A549 (cell line): ENCODE measurements around the gene USP9X. TPM values are rescaled to one million over a fixed set of nuclear protein-coding genes. Genes with fewer than 3 reads are reported as not detected.

ENCODE experiments used
- ATAC-seq, 2 experiments: fragments of 200-7000 bp in 1 of 2; fragments of >200 bp in 1 of 2; cut with Nextera tagmentation in 1 of 2; cut with Tn5 transposase in 1 of 2; 3 replicates each; pipeline versions ENCODE4 v1.8.0 to v1.9.1; 2018 to 2020; ENCODE audit warnings: mild to moderate bottlenecking in 1 of 2, moderate library complexity in 1 of 2
- CTCF ChIA-PET: fragments of 300-600 bp; sonication (Branson Sonifier 250); formaldehyde crosslinking; extraction: SDS; loops from one replicate; lab custom pipeline; 2021; ENCODE audit warnings: antibody characterized with exemption, inconsistent platforms; lab: Yijun Ruan, JAX
- POLR2A ChIA-PET: fragments of 350-600 bp; formaldehyde crosslinking; extraction: SDS; loops from one replicate; lab custom pipeline; 2021; ENCODE audit warnings: antibody characterized with exemption, inconsistent platforms; lab: Yijun Ruan, JAX
- DNase-seq, 2 experiments: peaks; one replicate each; pipeline versions ENCODE4 v3.0.0 to v3.0.0-alpha.2; 2011 to 2016; ENCODE audit warnings: low read depth in 1 of 2, low spot score in 1 of 2
- FAIRE-seq: peaks from 2 replicates; lab custom pipeline; 2011; peaks lifted over from hg19 to GRCh38; lab: Jason Lieb, UNC
- H3K27ac ChIP-seq, 2 experiments: fragments of >200 bp; sonication (Bioruptor Twin); formaldehyde crosslinking; 3 replicates each; pipeline ENCODE4 v1.5.1; 2016 to 2017
- H3K4me1 ChIP-seq: fragments of >200 bp; sonication (Bioruptor Twin); formaldehyde crosslinking; 3 replicates; pipeline ENCODE4 v1.6.1; 2016
- H3K4me2 ChIP-seq: fragments of >200 bp; sonication (Bioruptor Twin); formaldehyde crosslinking; 3 replicates; pipeline ENCODE4 v1.6.1; 2016
- H3K4me3 ChIP-seq: fragments of >200 bp; sonication (Bioruptor Twin); formaldehyde crosslinking; 3 replicates; pipeline ENCODE4 v1.5.1; 2016
- H3K9me3 ChIP-seq: fragments of >200 bp; sonication (Bioruptor Twin); formaldehyde crosslinking; 3 replicates; pipeline ENCODE4 v1.6.1; 2016
- CBX8 ChIP-seq: fragments of 200-600 bp; sonication (generic); IDR thresholded peaks from 2 replicates; pipeline ENCODE4 v1.6.1; 2016
- E2F6 ChIP-seq: IDR thresholded peaks from 2 replicates; pipeline ENCODE4 v1.6.1; 2012; ENCODE audit warnings: low read depth, borderline replicate concordance
- ESRRA ChIP-seq: fragments of 150-350 bp; IDR thresholded peaks from 2 replicates; pipeline ENCODE4 v1.6.1; 2014; ENCODE audit warnings: mild to moderate bottlenecking, low read length, borderline replicate concordance
- HEYL ChIP-seq: fragments of 250-450 bp; sonication (Bioruptor Pico); IDR thresholded peaks from 2 replicates; pipeline ENCODE4 v1.8.0; 2021; ENCODE audit warnings: mild to moderate bottlenecking, moderate library complexity
- JUN ChIP-seq, 2 experiments: fragments of >200 bp; sonication (Bioruptor Twin); formaldehyde crosslinking; IDR thresholded peaks; 2 replicates in 1 of 2; 3 replicates in 1 of 2; pipeline ENCODE4 v1.6.1; 2016 to 2017
- MYC ChIP-seq: IDR thresholded peaks from 2 replicates; pipeline ENCODE4 v1.6.1; 2012; ENCODE audit warnings: mild to moderate bottlenecking, inconsistent platforms, low read length, improper control_type of control experiment, borderline replicate concordance
- PBX3 ChIP-seq: IDR thresholded peaks from 2 replicates; pipeline ENCODE4 v1.6.1; 2012
- RARB ChIP-seq: fragments of 250-450 bp; sonication (Bioruptor Pico); IDR thresholded peaks from 2 replicates; pipeline ENCODE4 v1.8.0; 2021; ENCODE audit warnings: mild to moderate bottlenecking, moderate library complexity
- REST ChIP-seq: fragments of 200-600 bp; sonication (generic); IDR thresholded peaks from 2 replicates; pipeline ENCODE4 v1.6.1; 2016; ENCODE audit warnings: antibody characterized with exemption, mild to moderate bottlenecking, moderate library complexity
- ZC3H11A ChIP-seq: fragments of 450-650 bp; IDR thresholded peaks from 2 replicates; pipeline ENCODE4 v1.6.1; 2014; ENCODE audit warnings: antibody characterized with exemption, mild to moderate bottlenecking
- ZSCAN20 ChIP-seq: fragments of 250-450 bp; sonication (Bioruptor Pico); IDR thresholded peaks from 2 replicates; pipeline ENCODE4 v1.8.0; 2022; ENCODE audit warnings: mild to moderate bottlenecking, moderate library complexity
- WGBS: methylation state at CpG from one replicate; pipeline ENCODE4 v1.1.6; 2017; ENCODE audit errors: missing lambda C conversion rate; 5-methylcytosine and 5-hydroxymethylcytosine counted together
- polyA plus RNA-seq, 4 experiments: library from polyadenylated mRNA; depleted of rRNA in 3 of 4; stranded (reverse); fragments of >200 nt; fragmentation: RNase III in 1 of 4; extraction: RNeasy Plus Mini Kit Qiagen cat#74134 plus additional on column Dnase treatment in 1 of 4; gene quantifications; 2 replicates in 3 of 4; 3 replicates in 1 of 4; pipeline ENCODE4 v1.2.3, GENCODE V29; 2011 to 2017
- TF ChIP-seq, protein P1 (sequence below): fragments of 250-450 bp; sonication (Bioruptor Pico); IDR thresholded peaks from 2 replicates; pipeline ENCODE4 v1.5.0; 2020; ENCODE audit warnings: low read depth, mild to moderate bottlenecking, moderate library complexity
- TF ChIP-seq, protein P2 (sequence below): fragments of >200 bp; sonication (Bioruptor Twin); formaldehyde crosslinking; IDR thresholded peaks from 2 replicates; pipeline ENCODE4 v1.6.1; 2016
- TF ChIP-seq, protein P3 (sequence below): fragments of 250-450 bp; sonication (Bioruptor Pico); IDR thresholded peaks from 2 replicates; pipeline ENCODE4 v1.5.0; 2021; ENCODE audit warnings: mild to moderate bottlenecking, moderate library complexity, borderline replicate concordance

USP9X gene
- polyA plus RNA-seq, 2 of the 4 experiments (the other 2 are of a cell fraction), result 30.7 to 70.4 TPM

- POLR2A ChIA-PET, result no interaction called here
Observed at GRCh38 chrX:41121766-41122165, 36.5 kb downstream of the USP9X start.

DNA sequence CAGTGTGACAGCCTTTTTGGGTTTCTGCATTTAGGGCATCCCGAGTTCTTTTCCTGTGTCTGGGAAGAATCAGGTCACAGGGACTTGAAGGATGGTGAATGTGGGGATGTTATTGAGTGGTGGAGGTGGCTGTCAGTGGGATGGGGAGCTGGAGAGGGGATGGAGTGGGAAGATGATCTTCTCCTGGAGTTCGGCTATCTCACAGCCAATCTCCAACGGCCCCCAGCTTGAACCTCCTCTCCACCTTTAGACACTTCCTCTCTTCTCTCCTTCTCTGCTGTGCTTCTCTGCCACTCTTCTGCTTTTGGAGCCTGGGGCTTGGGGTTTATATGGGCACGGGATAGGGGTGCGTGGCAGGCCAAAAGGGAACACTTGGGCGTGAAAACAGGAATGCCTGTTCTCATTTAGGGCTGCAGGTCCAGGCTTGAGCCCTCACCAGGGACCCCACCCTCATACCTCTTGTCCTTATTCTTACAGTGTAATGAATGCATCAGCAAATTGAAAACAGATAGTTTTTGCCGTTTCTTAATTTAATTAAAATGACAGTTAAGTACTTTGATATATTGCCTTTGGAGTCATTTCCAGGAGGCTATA, 37.5 kb downstream of the USP9X start:
- FAIRE-seq, result no peak
- DNase-seq, result no peak
- Histone ChIP-seq H3K4me3 (no peak overlapping the region), H3K9me3 (no peaks in the 10 kb centered on the region), H3K27ac (no peak overlapping the region), H3K4me1 (peaks cover 28% of the 10 kb centered on the region; the same call in 2 of the 3 replicates), H3K4me2 (no peak overlapping the region)
- TF ChIP-seq REST (no peak), ZSCAN20 (no peak), HEYL (CRISPR knock-in tag) (no peak), ZC3H11A (no peak), ESRRA (no peak), RARB (CRISPR knock-in tag) (no peak)
- peak in 1 of 2 experiments; percentile 25; a peak in 2 of 6 replicates for ATAC-seq
- WGBS, result 76% methylated on average over 7 of the region's 7 CpGs
- CTCF ChIA-PET, result interaction anchor here (0.6 to 1.2 kb wide), 2 partner anchors 57 to 795 kb away, joined by 3 read pairs; no protein-coding TSS in a partner anchor
- POLR2A ChIA-PET, result no interaction called here

More at GRCh38 chrX:41121766-41122165, 36.5 kb downstream of the USP9X start:
- H3K4me1 ChIP-seq, result peaks cover 23% of the 10 kb centered on the region; the same call in 2 of the 3 replicates
- DNase-seq (no peak), FAIRE-seq (no peak), ATAC-seq (no peak)
- H3K4me3 ChIP-seq, result no peak overlapping the region
- TF ChIP-seq, protein P1, sequence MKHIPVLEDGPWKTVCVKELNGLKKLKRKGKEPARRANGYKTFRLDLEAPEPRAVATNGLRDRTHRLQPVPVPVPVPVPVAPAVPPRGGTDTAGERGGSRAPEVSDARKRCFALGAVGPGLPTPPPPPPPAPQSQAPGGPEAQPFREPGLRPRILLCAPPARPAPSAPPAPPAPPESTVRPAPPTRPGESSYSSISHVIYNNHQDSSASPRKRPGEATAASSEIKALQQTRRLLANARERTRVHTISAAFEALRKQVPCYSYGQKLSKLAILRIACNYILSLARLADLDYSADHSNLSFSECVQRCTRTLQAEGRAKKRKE, result no peak
- TF ChIP-seq, protein P2, sequence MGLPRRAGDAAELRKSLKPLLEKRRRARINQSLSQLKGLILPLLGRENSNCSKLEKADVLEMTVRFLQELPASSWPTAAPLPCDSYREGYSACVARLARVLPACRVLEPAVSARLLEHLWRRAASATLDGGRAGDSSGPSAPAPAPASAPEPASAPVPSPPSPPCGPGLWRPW, result no peak
- TF ChIP-seq PBX3 (no peak), ZC3H11A (no peak), CBX8 (no peak), MYC (no peak), JUN (IDR thresholded peaks at IDR 0.05) (no peak), E2F6 (no peak)
- TF ChIP-seq, protein P3, sequence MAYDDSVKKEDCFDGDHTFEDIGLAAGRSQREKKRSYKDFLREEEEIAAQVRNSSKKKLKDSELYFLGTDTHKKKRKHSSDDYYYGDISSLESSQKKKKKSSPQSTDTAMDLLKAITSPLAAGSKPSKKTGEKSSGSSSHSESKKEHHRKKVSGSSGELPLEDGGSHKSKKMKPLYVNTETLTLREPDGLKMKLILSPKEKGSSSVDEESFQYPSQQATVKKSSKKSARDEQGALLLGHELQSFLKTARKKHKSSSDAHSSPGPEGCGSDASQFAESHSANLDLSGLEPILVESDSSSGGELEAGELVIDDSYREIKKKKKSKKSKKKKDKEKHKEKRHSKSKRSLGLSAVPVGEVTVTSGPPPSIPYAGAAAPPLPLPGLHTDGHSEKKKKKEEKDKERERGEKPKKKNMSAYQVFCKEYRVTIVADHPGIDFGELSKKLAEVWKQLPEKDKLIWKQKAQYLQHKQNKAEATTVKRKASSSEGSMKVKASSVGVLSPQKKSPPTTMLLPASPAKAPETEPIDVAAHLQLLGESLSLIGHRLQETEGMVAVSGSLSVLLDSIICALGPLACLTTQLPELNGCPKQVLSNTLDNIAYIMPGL (CRISPR knock-in tag), result no peak
- CTCF ChIA-PET, result no interaction called here
- 100% methylated on average over 1 of the region's 1 CpG for WGBS
- H3K27ac ChIP-seq, result no peak overlapping the region
- no peaks in the 10 kb centered on the region for H3K9me3 ChIP-seq
- no peak overlapping the region for H3K4me2 ChIP-seq
